HL-60 (cell line): ENCODE results near the gene FGF12.
A peak's percentile ranks its signal among the peaks of the same experiment; 100 is the strongest.

Experiments
- DNase-seq, 2 experiments: peaks; one replicate each; pipeline ENCODE4 v3.0.0-alpha.2; 2010 to 2020; ENCODE audit warnings: low read depth in 1 of 2, low spot score in 1 of 2
- H3K27ac ChIP-seq: fragments of 250-450 bp; sonication (Bioruptor Pico); replicated peaks from 2 replicates; pipeline ENCODE4 v1.5.1; 2020; ENCODE audit warnings: mild to moderate bottlenecking, moderate library complexity
- H3K27me3 ChIP-seq: fragments of 250-450 bp; sonication (Bioruptor Pico); 2 replicates; pipeline ENCODE4 v1.5.1; 2021; ENCODE audit warnings: mild to moderate bottlenecking, moderate library complexity; ENCODE audit not compliant: insufficient read depth, poor library complexity, severe bottlenecking
- H3K4me3 ChIP-seq: replicated peaks from 2 replicates; pipeline ENCODE4 v1.5.1; 2011; ENCODE audit warnings: mild to moderate bottlenecking, control low read depth, low read length; ENCODE audit not compliant: insufficient read depth
- CTCF ChIP-seq: IDR thresholded peaks from one replicate; pipeline ENCODE4 v1.5.1; 2011; ENCODE audit warnings: low read length, control low read depth, inconsistent platforms; ENCODE audit not compliant: insufficient read depth
- GABPA ChIP-seq: IDR thresholded peaks from 2 replicates; pipeline ENCODE4 v1.6.1; 2012; ENCODE audit warnings: low read depth
- POLR2AphosphoS5 ChIP-seq: IDR thresholded peaks from 2 replicates; pipeline ENCODE4 v1.6.1; 2012; ENCODE audit warnings: low read depth
- REST ChIP-seq: IDR thresholded peaks from 2 replicates; pipeline ENCODE4 v1.6.1; 2012; ENCODE audit warnings: low read depth; ENCODE audit not compliant: insufficient replicate concordance
- SPI1 ChIP-seq: IDR thresholded peaks from 2 replicates; pipeline ENCODE4 v1.6.1; 2012; ENCODE audit warnings: low read depth, mild to moderate bottlenecking, borderline replicate concordance

FGF12 gene

GRCh38 chr3:192482391-192482790, 244.9 kb downstream of the FGF12 start:
- TF ChIP-seq REST (no peak), SPI1 (no peak), CTCF (no peak), GABPA (no peak), POLR2AphosphoS5 (no peak)
- Histone ChIP-seq H3K27ac (no peak overlapping the region), H3K4me3 (no peak overlapping the region), H3K27me3 (no peaks in the 10 kb centered on the region)
- no peak for DNase-seq

- no peaks in the 10 kb centered on the region for H3K27me3 ChIP-seq
- TF ChIP-seq REST (no peak), GABPA (no peak)
- no peak overlapping the region for H3K27ac ChIP-seq
- DNase-seq = no peak
- H3K4me3 ChIP-seq = no peak overlapping the region
Observed at GRCh38 chr3:192481638-192482037, 245.7 kb downstream of the FGF12 start.

GRCh38 chr3:192467230-192468140, 259.9 kb downstream of the FGF12 start:
- no peak overlapping the region for H3K4me3 ChIP-seq
- TF ChIP-seq CTCF (peak; percentile 76), GABPA (no peak), POLR2AphosphoS5 (no peak)
- peak in 1 of 2 experiments; percentile 33 for DNase-seq
- H3K27ac ChIP-seq = no peak overlapping the region
- no peaks in the 10 kb centered on the region for H3K27me3 ChIP-seq

GRCh38 chr3:192449036-192449435, 278.3 kb downstream of the FGF12 start:
- no peaks in the 10 kb centered on the region for H3K27me3 ChIP-seq
- DNase-seq = no peak
- H3K27ac ChIP-seq = no peak overlapping the region
- H3K4me3 ChIP-seq = no peak overlapping the region
- TF ChIP-seq CTCF (no peak), SPI1 (no peak), REST (no peak), GABPA (no peak), POLR2AphosphoS5 (no peak)
